ENCODE data around the gene ASXL1.
"Not testable (repeated sequence)": the region's sequence is repeated elsewhere in the genome, so short reads cannot be mapped to it uniquely, and the experiment has no call there.

ASXL1 gene

DNA sequence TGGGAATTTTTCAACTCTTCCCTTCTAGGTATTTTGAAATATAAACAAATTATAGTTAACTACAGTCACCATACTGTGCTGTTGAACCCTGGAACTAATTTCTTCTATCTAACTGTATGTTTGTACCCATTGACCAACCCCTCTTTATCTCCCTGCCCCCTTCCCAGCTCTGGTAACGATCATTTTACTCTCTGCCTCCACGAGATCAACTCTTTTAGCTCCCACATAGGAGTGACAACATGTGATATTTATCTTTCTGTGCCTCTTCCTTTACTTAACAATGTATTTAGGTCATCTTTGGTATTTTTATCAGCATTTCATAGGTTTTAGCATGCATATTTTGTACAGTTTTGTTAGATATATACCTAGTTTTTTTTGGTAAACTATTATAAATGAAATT, 45.9 kb downstream of the ASXL1 start:
- Histone ChIP-seq H3K27ac (replicated peaks; ENCODE audit: low read length) (no peak overlapping the region), H3K18ac (ENCODE audit: low read length) (no peak overlapping the region), H3K23ac (ENCODE audit: low read depth, low read length, poor library complexity) (no peak overlapping the region), H3K4me2 (ENCODE audit: insufficient read depth, low read length, poor library complexity, severe bottlenecking) (no peak overlapping the region), H4K91ac (ENCODE audit: low read depth, low read length, poor library complexity) (no peak overlapping the region), H2BK12ac (ENCODE audit: low read length) (no peak overlapping the region), H3K9ac (ENCODE audit: low read depth, low read length, poor library complexity) (no peak overlapping the region), H3K79me1 (ENCODE audit: low read depth, low read length) (peaks cover 2% of the 10 kb centered on the region), H3K4me3 (ENCODE audit: low read length in 2 of 2) (no peak overlapping the region), H3K27me3 (ENCODE audit: control insufficient read depth in 3 of 3, insufficient read depth in 3 of 3, low read depth in 1 of 3, low read length in 3 of 3) (no peaks in the 10 kb centered on the region), H2BK120ac (ENCODE audit: low read depth, low read length) (no peak overlapping the region), H2BK15ac (ENCODE audit: low read length) (no peak overlapping the region), H3K9me3 (replicated peaks in 1 of 2; ENCODE audit: control insufficient read depth in 2 of 2, insufficient read depth in 1 of 2, low read depth in 1 of 2, low read length in 2 of 2) (no peaks in the 10 kb centered on the region), H2AFZ (ENCODE audit: low read length) (no peak overlapping the region), H3K14ac (ENCODE audit: low read length) (no peak overlapping the region), H3K36me3 (replicated peaks in 1 of 2; ENCODE audit: control insufficient read depth in 2 of 2, insufficient read depth in 2 of 2, low read length in 2 of 2) (peaks cover 1 to 58% of the 10 kb centered on the region in 2 donors), H3K4me1 (ENCODE audit: control insufficient read depth in 2 of 2, insufficient read depth in 1 of 2, low read depth in 1 of 2, low read length in 2 of 2) (no peaks in the 10 kb centered on the region), H4K8ac (ENCODE audit: low read depth, low read length) (no peak overlapping the region), H2AK5ac (ENCODE audit: low read depth, low read length) (no peak overlapping the region), H3K4ac (ENCODE audit: low read length) (no peak overlapping the region), H2BK5ac (ENCODE audit: low read length) (no peak overlapping the region)
- no peak for DNase-seq (ENCODE audit: low spot score)
- WGBS, 2 donors (ENCODE audit: extremely low coverage in 2 of 2, insufficient read length in 2 of 2, insufficient replicate concordance in 1 of 2) = no CpG with 5 or more reads among the region's 2 CpGs

DNA sequence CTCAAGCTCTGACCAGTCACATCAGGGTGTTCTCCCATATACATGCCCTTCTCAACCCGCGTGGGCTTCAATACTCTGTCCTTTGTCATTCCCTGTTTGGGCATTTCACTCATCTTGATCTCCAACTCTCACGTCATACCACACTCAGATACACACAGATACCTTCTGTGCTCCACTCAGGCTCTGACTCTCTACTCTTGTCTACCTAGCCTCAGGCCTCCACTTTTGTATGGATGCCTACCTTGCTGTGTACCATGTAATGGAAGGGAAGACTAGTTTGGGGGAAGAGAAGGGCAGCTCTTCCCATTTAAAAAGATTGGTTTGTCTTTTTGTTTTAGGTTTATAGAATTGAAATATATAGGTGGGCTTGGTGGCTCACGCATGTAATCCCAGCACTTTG, 48.6 kb downstream of the ASXL1 start:
- peaks cover 1 to 60% of the 10 kb centered on the region in 2 donors for H3K36me3 ChIP-seq (replicated peaks in 1 of 2; ENCODE audit: control insufficient read depth in 2 of 2, insufficient read depth in 2 of 2, low read length in 2 of 2)
- H2BK15ac ChIP-seq (ENCODE audit: low read length) = no peak overlapping the region
- H3K4me3 ChIP-seq (ENCODE audit: low read length in 2 of 2) = no peak overlapping the region
- no peak overlapping the region for H2BK5ac ChIP-seq (ENCODE audit: low read length)
- no peaks in the 10 kb centered on the region for H3K4me1 ChIP-seq (ENCODE audit: control insufficient read depth in 2 of 2, insufficient read depth in 1 of 2, low read depth in 1 of 2, low read length in 2 of 2)
- no peak overlapping the region for H2BK120ac ChIP-seq (ENCODE audit: low read depth, low read length)
- H3K27ac ChIP-seq (replicated peaks; ENCODE audit: low read length) = no peak overlapping the region
- H4K8ac ChIP-seq (ENCODE audit: low read depth, low read length) = no peak overlapping the region
- no peak overlapping the region for H3K4me2 ChIP-seq (ENCODE audit: insufficient read depth, low read length, poor library complexity, severe bottlenecking)
- no peak overlapping the region for H2BK12ac ChIP-seq (ENCODE audit: low read length)
- no peak overlapping the region for H2AK5ac ChIP-seq (ENCODE audit: low read depth, low read length)
- peaks cover 2% of the 10 kb centered on the region for H3K79me1 ChIP-seq (ENCODE audit: low read depth, low read length)
- no peak overlapping the region for H2AFZ ChIP-seq (ENCODE audit: low read length)
- no peak overlapping the region for H3K4ac ChIP-seq (ENCODE audit: low read length)
- no CpG with 5 or more reads among the region's 4 CpGs for WGBS, 2 donors (ENCODE audit: extremely low coverage in 2 of 2, insufficient read length in 2 of 2, insufficient replicate concordance in 1 of 2)
- no peak overlapping the region for H3K18ac ChIP-seq (ENCODE audit: low read length)
- no peak overlapping the region for H3K14ac ChIP-seq (ENCODE audit: low read length)
- no peaks in the 10 kb centered on the region for H3K9me3 ChIP-seq (replicated peaks in 1 of 2; ENCODE audit: control insufficient read depth in 2 of 2, insufficient read depth in 1 of 2, low read depth in 1 of 2, low read length in 2 of 2)
- no peak for DNase-seq (ENCODE audit: low spot score)
- H3K9ac ChIP-seq (ENCODE audit: low read depth, low read length, poor library complexity) = no peak overlapping the region
- no peaks in the 10 kb centered on the region for H3K27me3 ChIP-seq (ENCODE audit: control insufficient read depth in 3 of 3, insufficient read depth in 3 of 3, low read depth in 1 of 3, low read length in 3 of 3)
- H3K23ac ChIP-seq (ENCODE audit: low read depth, low read length, poor library complexity) = no peak overlapping the region
- no peak overlapping the region for H4K91ac ChIP-seq (ENCODE audit: low read depth, low read length, poor library complexity)

DNA sequence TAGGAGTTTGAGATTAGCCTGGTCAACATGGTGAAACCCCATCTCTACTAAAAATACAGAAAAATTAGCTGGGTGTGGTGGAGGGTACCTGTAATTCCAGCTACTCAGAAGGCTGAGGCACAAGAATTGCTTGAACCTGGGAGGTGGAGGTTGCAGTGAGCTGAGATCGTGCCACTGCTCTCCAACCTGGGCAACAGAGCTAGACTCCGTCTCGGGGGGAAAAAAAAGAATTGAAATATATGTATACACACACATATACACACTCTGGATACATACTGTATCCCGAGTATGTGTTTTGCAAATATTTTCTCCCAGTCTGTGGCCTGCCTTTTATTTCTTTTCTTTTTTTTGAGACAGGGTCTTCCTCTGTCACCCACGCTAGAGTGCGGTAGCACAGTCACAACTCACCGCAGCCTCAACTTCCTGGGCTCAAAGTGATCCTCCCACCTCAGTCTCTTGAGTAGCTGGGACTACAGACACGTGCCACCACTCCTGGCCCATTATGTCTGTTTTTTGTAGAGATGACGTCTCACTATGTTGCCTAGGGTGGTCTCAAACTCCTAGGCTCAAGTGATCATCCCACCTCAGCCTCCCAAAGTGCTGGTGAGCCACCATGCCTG, 49.1 kb downstream of the ASXL1 start:
- H3K4me2 ChIP-seq (ENCODE audit: insufficient read depth, low read length, poor library complexity, severe bottlenecking); H4K8ac ChIP-seq (ENCODE audit: low read depth, low read length); H3K9ac ChIP-seq (ENCODE audit: low read depth, low read length, poor library complexity); H3K79me1 ChIP-seq (ENCODE audit: low read depth, low read length); H2BK5ac ChIP-seq (ENCODE audit: low read length); H2BK15ac ChIP-seq (ENCODE audit: low read length); H3K18ac ChIP-seq (ENCODE audit: low read length); H2BK12ac ChIP-seq (ENCODE audit: low read length); H3K23ac ChIP-seq (ENCODE audit: low read depth, low read length, poor library complexity); H3K4me3 ChIP-seq (ENCODE audit: low read length in 2 of 2); H3K27me3 ChIP-seq (ENCODE audit: control insufficient read depth in 3 of 3, insufficient read depth in 3 of 3, low read depth in 1 of 3, low read length in 3 of 3); DNase-seq (ENCODE audit: low spot score); H3K9me3 ChIP-seq (replicated peaks in 1 of 2; ENCODE audit: control insufficient read depth in 2 of 2, insufficient read depth in 1 of 2, low read depth in 1 of 2, low read length in 2 of 2); H2BK120ac ChIP-seq (ENCODE audit: low read depth, low read length); H4K91ac ChIP-seq (ENCODE audit: low read depth, low read length, poor library complexity); H3K14ac ChIP-seq (ENCODE audit: low read length); H3K4ac ChIP-seq (ENCODE audit: low read length); H3K4me1 ChIP-seq (ENCODE audit: control insufficient read depth in 2 of 2, insufficient read depth in 1 of 2, low read depth in 1 of 2, low read length in 2 of 2); H3K27ac ChIP-seq (replicated peaks; ENCODE audit: low read length); H2AFZ ChIP-seq (ENCODE audit: low read length); H2AK5ac ChIP-seq (ENCODE audit: low read depth, low read length): not testable (repeated sequence)
- WGBS, 2 donors (ENCODE audit: extremely low coverage in 2 of 2, insufficient read length in 2 of 2, insufficient replicate concordance in 1 of 2) = no CpG with 5 or more reads among the region's 9 CpGs
- H3K36me3 ChIP-seq (replicated peaks in 1 of 2; ENCODE audit: control insufficient read depth in 2 of 2, insufficient read depth in 2 of 2, low read length in 2 of 2) = peaks cover 0 to 54% of the 10 kb centered on the region in 2 donors

DNA sequence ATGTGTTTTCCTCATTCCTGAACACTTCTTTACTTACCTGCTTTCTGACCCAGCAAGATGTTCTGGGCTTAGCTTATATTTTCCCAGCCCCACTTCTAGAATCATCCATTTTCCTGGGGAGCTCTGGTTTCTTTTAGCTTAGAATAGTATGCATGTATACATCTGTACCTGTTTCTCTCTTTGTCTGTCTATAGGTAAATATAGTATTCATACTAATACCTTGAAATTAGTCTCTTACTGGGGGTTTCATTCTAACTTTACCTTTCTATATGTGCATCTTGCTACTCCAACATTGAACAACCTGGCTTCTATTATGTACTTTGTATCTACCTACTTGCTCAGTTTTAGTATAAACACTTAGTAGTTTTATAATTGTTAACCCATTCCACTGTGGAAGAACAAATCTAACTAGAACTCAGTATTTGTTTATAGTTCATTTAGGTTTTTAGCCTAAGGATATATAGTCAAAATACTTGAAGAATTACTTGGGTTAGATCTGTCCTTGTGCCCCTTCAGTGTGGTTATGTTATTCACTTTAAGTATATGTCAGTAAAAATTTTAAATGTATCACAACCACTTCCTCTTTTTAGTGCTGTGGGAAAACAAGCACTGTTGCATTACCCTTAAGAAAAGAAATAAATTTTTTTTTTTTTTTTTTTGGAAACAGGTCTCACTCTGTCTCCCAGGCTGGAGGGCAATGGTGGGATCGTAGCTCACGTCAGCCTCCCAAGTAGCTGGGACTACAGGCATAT, 54.0 kb downstream of the ASXL1 start:
- Histone ChIP-seq H2BK12ac (ENCODE audit: low read length) (no peak overlapping the region), H2BK5ac (ENCODE audit: low read length) (no peak overlapping the region), H3K4me1 (ENCODE audit: control insufficient read depth in 2 of 2, insufficient read depth in 1 of 2, low read depth in 1 of 2, low read length in 2 of 2) (no peaks in the 10 kb centered on the region), H3K4me2 (ENCODE audit: insufficient read depth, low read length, poor library complexity, severe bottlenecking) (no peak overlapping the region), H2AK5ac (ENCODE audit: low read depth, low read length) (no peak overlapping the region), H3K79me1 (ENCODE audit: low read depth, low read length) (peaks cover 2% of the 10 kb centered on the region), H3K9me3 (replicated peaks in 1 of 2; ENCODE audit: control insufficient read depth in 2 of 2, insufficient read depth in 1 of 2, low read depth in 1 of 2, low read length in 2 of 2) (no peaks in the 10 kb centered on the region), H3K27me3 (ENCODE audit: control insufficient read depth in 3 of 3, insufficient read depth in 3 of 3, low read depth in 1 of 3, low read length in 3 of 3) (no peaks in the 10 kb centered on the region), H4K91ac (ENCODE audit: low read depth, low read length, poor library complexity) (no peak overlapping the region), H3K27ac (replicated peaks; ENCODE audit: low read length) (no peak overlapping the region), H3K4me3 (ENCODE audit: low read length in 2 of 2) (no peak overlapping the region), H2BK15ac (ENCODE audit: low read length) (no peak overlapping the region), H3K9ac (ENCODE audit: low read depth, low read length, poor library complexity) (no peak overlapping the region), H3K4ac (ENCODE audit: low read length) (no peak overlapping the region), H4K8ac (ENCODE audit: low read depth, low read length) (no peak overlapping the region), H3K18ac (ENCODE audit: low read length) (no peak overlapping the region), H3K14ac (ENCODE audit: low read length) (no peak overlapping the region), H2AFZ (ENCODE audit: low read length) (no peak overlapping the region), H2BK120ac (ENCODE audit: low read depth, low read length) (no peak overlapping the region), H3K36me3 (replicated peaks in 1 of 2; ENCODE audit: control insufficient read depth in 2 of 2, insufficient read depth in 2 of 2, low read length in 2 of 2) (peaks cover 0 to 48% of the 10 kb centered on the region in 2 donors), H3K23ac (ENCODE audit: low read depth, low read length, poor library complexity) (no peak overlapping the region)
- no CpG with 5 or more reads among the region's 2 CpGs for WGBS, 2 donors (ENCODE audit: extremely low coverage in 2 of 2, insufficient read length in 2 of 2, insufficient replicate concordance in 1 of 2)
- DNase-seq (ENCODE audit: low spot score) = no peak
